ENCODE results near the gene CACNA2D3. TPM values are rescaled to one million over a fixed set of nuclear protein-coding genes. Genes with fewer than 3 reads are reported as not detected.
"Not testable (repeated sequence)": the region's sequence is repeated elsewhere in the genome, so short reads cannot be mapped to it uniquely, and the experiment has no call there.

CACNA2D3 gene
- total RNA-seq, 1 donor from 2014 or later, result 0.17 TPM

DNA sequence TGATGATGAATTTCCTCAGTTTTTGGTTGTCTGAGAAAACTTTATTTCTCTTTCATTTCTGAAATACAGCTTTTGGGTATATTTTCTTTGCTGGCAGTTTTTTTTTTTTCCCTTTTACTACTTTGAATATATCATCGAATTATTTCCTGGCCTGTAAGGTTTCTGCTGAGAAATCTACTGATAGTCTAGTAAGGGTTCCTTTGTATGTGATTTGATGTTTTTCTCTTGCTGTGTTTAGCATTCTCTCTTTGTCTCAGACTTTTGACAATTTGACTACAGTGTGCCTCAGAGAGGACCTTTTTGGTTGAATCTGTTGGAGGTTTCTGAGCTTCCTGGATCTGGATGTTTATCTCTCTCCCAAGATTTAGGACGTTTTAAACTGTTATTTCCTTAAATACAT is 336.0 kb downstream of the CACNA2D3 start:
- Histone ChIP-seq H3K36me3 (ENCODE audit: control insufficient read depth, insufficient read depth, low read length) (no peaks in the 10 kb centered on the region), H3K4me3 (ENCODE audit: low read depth, low read length) (no peak overlapping the region), H3K27me3 (ENCODE audit: control insufficient read depth, insufficient read depth, low read length) (no peaks in the 10 kb centered on the region)
- TF ChIP-seq, protein P1, sequence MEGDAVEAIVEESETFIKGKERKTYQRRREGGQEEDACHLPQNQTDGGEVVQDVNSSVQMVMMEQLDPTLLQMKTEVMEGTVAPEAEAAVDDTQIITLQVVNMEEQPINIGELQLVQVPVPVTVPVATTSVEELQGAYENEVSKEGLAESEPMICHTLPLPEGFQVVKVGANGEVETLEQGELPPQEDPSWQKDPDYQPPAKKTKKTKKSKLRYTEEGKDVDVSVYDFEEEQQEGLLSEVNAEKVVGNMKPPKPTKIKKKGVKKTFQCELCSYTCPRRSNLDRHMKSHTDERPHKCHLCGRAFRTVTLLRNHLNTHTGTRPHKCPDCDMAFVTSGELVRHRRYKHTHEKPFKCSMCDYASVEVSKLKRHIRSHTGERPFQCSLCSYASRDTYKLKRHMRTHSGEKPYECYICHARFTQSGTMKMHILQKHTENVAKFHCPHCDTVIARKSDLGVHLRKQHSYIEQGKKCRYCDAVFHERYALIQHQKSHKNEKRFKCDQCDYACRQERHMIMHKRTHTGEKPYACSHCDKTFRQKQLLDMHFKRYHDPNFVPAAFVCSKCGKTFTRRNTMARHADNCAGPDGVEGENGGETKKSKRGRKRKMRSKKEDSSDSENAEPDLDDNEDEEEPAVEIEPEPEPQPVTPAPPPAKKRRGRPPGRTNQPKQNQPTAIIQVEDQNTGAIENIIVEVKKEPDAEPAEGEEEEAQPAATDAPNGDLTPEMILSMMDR (IDR thresholded peaks at IDR 0.05; ENCODE audit: insufficient read depth, low read length, poor library complexity, severe bottlenecking), result no peak
- no peak for DNase-seq (ENCODE audit: low read depth)

- not testable (repeated sequence) for H3K27me3 ChIP-seq (ENCODE audit: control insufficient read depth, insufficient read depth, low read length); H3K4me3 ChIP-seq (ENCODE audit: low read depth, low read length); DNase-seq (ENCODE audit: low read depth); H3K36me3 ChIP-seq (ENCODE audit: control insufficient read depth, insufficient read depth, low read length)
Observed at GRCh38 chr3:54464554-54464953, 342.2 kb downstream of the CACNA2D3 start.

GRCh38 chr3:54476891-54477290 is 354.5 kb downstream of the CACNA2D3 start:
- TF ChIP-seq, protein P1 (IDR thresholded peaks at IDR 0.05; ENCODE audit: insufficient read depth, low read length, poor library complexity, severe bottlenecking), result no peak
- DNase-seq (ENCODE audit: low read depth), result no peak
- Histone ChIP-seq H3K4me3 (ENCODE audit: low read depth, low read length) (no peak overlapping the region), H3K36me3 (ENCODE audit: control insufficient read depth, insufficient read depth, low read length) (no peaks in the 10 kb centered on the region), H3K27me3 (ENCODE audit: control insufficient read depth, insufficient read depth, low read length) (no peaks in the 10 kb centered on the region)

GRCh38 chr3:54481606-54482365 is 359.4 kb downstream of the CACNA2D3 start:
- no peak for DNase-seq (ENCODE audit: low read depth)
- no peaks in the 10 kb centered on the region for H3K36me3 ChIP-seq (ENCODE audit: control insufficient read depth, insufficient read depth, low read length)
- H3K27me3 ChIP-seq (ENCODE audit: control insufficient read depth, insufficient read depth, low read length), result no peaks in the 10 kb centered on the region
- H3K4me3 ChIP-seq (ENCODE audit: low read depth, low read length), result no peak overlapping the region
- TF ChIP-seq, protein P1 (IDR thresholded peaks at IDR 0.05; ENCODE audit: insufficient read depth, low read length, poor library complexity, severe bottlenecking), result no peak

- TF ChIP-seq, protein P1 (IDR thresholded peaks at IDR 0.05; ENCODE audit: insufficient read depth, low read length, poor library complexity, severe bottlenecking), result no peak
- DNase-seq (ENCODE audit: low read depth), result no peak
- Histone ChIP-seq H3K4me3 (ENCODE audit: low read depth, low read length) (no peak overlapping the region), H3K27me3 (ENCODE audit: control insufficient read depth, insufficient read depth, low read length) (no peaks in the 10 kb centered on the region), H3K36me3 (ENCODE audit: control insufficient read depth, insufficient read depth, low read length) (no peaks in the 10 kb centered on the region)
Observed at GRCh38 chr3:54484334-54484733, 362.0 kb downstream of the CACNA2D3 start.

GRCh38 chr3:54486317-54486716 is 364.0 kb downstream of the CACNA2D3 start:
- H3K4me3 ChIP-seq (ENCODE audit: low read depth, low read length), result no peak overlapping the region
- TF ChIP-seq, protein P1 (IDR thresholded peaks at IDR 0.05; ENCODE audit: insufficient read depth, low read length, poor library complexity, severe bottlenecking), result no peak
- H3K27me3 ChIP-seq (ENCODE audit: control insufficient read depth, insufficient read depth, low read length), result no peaks in the 10 kb centered on the region
- DNase-seq (ENCODE audit: low read depth), result no peak
- no peaks in the 10 kb centered on the region for H3K36me3 ChIP-seq (ENCODE audit: control insufficient read depth, insufficient read depth, low read length)
